Cardiac muscle cell (in vitro differentiated cells and primary cell): Measurements from ENCODE around the gene COL26A1. TPM values are rescaled to one million over a fixed set of nuclear protein-coding genes. Genes with fewer than 3 reads are reported as not detected.

Experiments
- DNase-seq, 2 donors: peaks; one replicate each; pipeline versions ENCODE4 v3.0.0 to v3.0.0-alpha.2; 2010 to 2017; ENCODE audit warnings: low read depth in 1 of 2, low spot score in 1 of 2
- H3K27ac ChIP-seq: fragments of 200-600 bp; sonication (generic); 2 replicates; pipeline ENCODE4 v1.5.1; 2016
- H3K27me3 ChIP-seq: fragments of 200-600 bp; sonication (generic); 2 replicates; pipeline ENCODE4 v1.6.0; 2016; ENCODE audit warnings: control low read depth
- H3K36me3 ChIP-seq: fragments of 200-600 bp; sonication (generic); 2 replicates; pipeline ENCODE4 v1.5.1; 2016; ENCODE audit warnings: control low read depth
- H3K4me1 ChIP-seq: fragments of 200-600 bp; sonication (generic); 2 replicates; pipeline ENCODE4 v1.8.1; 2017; ENCODE audit warnings: low read depth, mild to moderate bottlenecking, mixed run types
- H3K4me3 ChIP-seq: fragments of 200-600 bp; sonication (generic); 2 replicates; pipeline ENCODE4 v1.5.1; 2016; ENCODE audit warnings: mild to moderate bottlenecking
- H3K9me3 ChIP-seq: fragments of 200-600 bp; sonication (generic); 2 replicates; pipeline ENCODE4 v1.5.1; 2017; ENCODE audit warnings: low read depth, mild to moderate bottlenecking, control low read depth
- CTCF ChIP-seq: IDR thresholded peaks from 2 replicates; pipeline ENCODE4 v1.5.1; 2012; ENCODE audit warnings: low read depth, mild to moderate bottlenecking, low read length
- polyA plus RNA-seq: library from polyadenylated mRNA; unstranded; fragments of >200 nt; fragmentation: Nextera tagmentation; extraction: Ambion mirVana; gene quantifications from 2 replicates; pipeline ENCODE4 v1.2.1, GENCODE V29; 2016
- total RNA-seq: library from RNA; depleted of rRNA; stranded (reverse); fragments of >200 nt; gene quantifications from 2 replicates; pipeline ENCODE4 v1.2.3, GENCODE V29; 2016

Gene COL26A1
- total and polyA plus RNA-seq, 2 experiments from 2014 or later: 12.5 to 44.8 TPM

- Histone ChIP-seq H3K27ac (no peak overlapping the region), H3K4me1 (no peaks in the 10 kb centered on the region), H3K36me3 (no peaks in the 10 kb centered on the region), H3K27me3 (no peaks in the 10 kb centered on the region), H3K9me3 (no peaks in the 10 kb centered on the region), H3K4me3 (no peak overlapping the region)
- DNase-seq: no peak
- TF ChIP-seq CTCF: no peak
These were observed 200.7 kb downstream of the COL26A1 start for GRCh38 chr7:101563198-101563901.

GRCh38 chr7:101563943-101564777, 201.5 kb downstream of the COL26A1 start:
- DNase-seq: no peak
- no peaks in the 10 kb centered on the region for H3K9me3 ChIP-seq
- H3K4me3 ChIP-seq: no peak overlapping the region
- no peaks in the 10 kb centered on the region for H3K4me1 ChIP-seq
- no peaks in the 10 kb centered on the region for H3K27me3 ChIP-seq
- H3K27ac ChIP-seq: no peak overlapping the region
- TF ChIP-seq CTCF: no peak
- H3K36me3 ChIP-seq: no peaks in the 10 kb centered on the region

- Histone ChIP-seq H3K9me3 (no peaks in the 10 kb centered on the region), H3K36me3 (no peaks in the 10 kb centered on the region), H3K4me3 (no peak overlapping the region), H3K4me1 (no peaks in the 10 kb centered on the region), H3K27ac (no peak overlapping the region), H3K27me3 (no peaks in the 10 kb centered on the region)
- no peak for TF ChIP-seq CTCF
- DNase-seq: peak in 1 of 2 donors; percentile 43
These were observed 202.1 kb downstream of the COL26A1 start for GRCh38 chr7:101564778-101565211.

- Histone ChIP-seq H3K4me1 (no peaks in the 10 kb centered on the region), H3K9me3 (no peaks in the 10 kb centered on the region), H3K27me3 (no peaks in the 10 kb centered on the region), H3K36me3 (no peaks in the 10 kb centered on the region), H3K27ac (no peak overlapping the region), H3K4me3 (no peak overlapping the region)
- DNase-seq: no peak
- no peak for TF ChIP-seq CTCF
These were observed 203.0 kb downstream of the COL26A1 start for GRCh38 chr7:101565601-101566209.

GRCh38 chr7:101567230-101567629, 204.6 kb downstream of the COL26A1 start:
- Histone ChIP-seq H3K4me1 (no peaks in the 10 kb centered on the region), H3K4me3 (no peak overlapping the region), H3K27ac (no peak overlapping the region), H3K27me3 (no peaks in the 10 kb centered on the region), H3K36me3 (no peaks in the 10 kb centered on the region), H3K9me3 (peaks cover 3% of the 10 kb centered on the region)
- TF ChIP-seq CTCF: no peak
- no peak for DNase-seq
